ENCODE results near the gene WEE1.

The WEE1 gene

DNA sequence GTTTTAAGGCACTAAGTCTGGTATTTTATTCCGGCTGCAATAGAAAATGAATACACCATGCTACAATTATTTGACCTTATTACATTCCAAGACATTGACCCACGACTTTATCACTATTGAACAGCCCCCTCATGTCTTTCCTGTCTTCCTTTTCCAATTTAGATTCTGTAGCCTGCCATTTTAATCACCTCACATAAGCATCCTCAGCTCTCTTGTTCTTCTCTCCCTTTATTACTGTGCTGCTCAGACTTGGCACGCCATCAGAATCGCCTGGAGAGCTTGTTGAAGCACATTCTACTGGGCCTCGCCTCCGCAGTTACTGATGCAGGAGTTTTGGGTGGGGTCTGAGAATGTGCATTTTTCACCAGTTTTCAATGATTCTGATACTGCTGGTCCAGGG, 51.7 kb downstream of the WEE1 start:
- DNase-seq: no peak

DNA sequence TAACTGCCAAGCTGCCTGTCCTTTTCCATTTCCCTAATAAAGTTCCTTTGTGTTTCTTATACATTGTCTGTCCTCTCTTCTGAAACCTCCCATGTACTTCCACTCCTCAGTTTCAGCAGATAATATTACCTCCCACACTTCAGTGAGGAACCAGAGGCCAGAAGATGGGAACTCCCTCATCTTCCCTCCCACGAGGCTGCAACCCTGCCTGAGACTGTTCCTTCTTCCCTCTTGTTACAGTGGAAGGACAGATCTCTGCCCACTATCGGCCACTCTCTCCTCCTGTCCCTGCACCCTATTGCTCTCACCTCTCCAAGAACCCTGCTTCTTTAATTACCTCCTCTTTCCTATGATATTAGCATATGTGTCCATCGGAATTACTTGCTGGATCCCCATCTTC, 52.3 kb downstream of the WEE1 start:
- no peak for DNase-seq

GRCh38 chr11:9626496-9627394, 53.3 kb downstream of the WEE1 start:
- no peak for DNase-seq

DNA sequence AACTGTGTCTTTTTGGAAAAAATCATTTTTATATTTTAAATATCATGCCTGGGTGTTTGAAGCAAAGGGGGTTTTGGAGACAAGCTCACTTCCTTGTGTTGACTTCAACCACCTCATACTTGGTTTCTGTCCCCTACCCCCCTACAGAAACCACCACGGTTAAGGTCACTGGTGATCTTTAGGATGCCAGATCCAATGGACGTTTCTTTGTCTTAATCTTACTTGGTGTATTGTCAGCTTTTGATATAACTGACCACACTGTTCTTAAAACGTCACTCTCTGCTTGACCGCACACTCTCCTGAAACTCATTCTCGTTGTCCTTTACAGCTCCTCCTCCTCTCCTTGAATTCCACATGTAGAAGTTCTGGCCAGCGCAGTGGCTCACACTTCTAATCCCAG, 55.6 kb downstream of the WEE1 start:
- no peak for DNase-seq

DNA sequence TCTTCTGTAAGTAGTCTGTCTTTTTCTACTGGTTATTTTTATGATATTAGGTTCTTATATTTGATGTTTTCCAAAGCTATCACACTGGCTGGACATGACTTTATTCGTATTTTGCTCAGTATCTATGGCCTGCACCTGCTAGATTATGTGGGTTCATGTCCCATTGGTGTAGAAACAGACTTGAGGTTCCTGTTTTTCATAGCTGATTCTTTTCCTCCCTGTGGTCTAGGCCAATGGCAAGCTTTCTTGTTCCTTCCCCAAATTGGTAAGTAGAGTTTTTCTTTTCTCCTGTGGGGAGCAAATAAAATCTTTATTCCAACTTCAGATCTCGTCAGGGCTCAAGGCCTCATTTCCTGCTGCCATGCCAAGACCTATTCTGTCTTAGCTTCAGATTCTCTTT, 60.2 kb downstream of the WEE1 start:
- DNase-seq: no peak

GRCh38 chr11:9636691-9637090, 63.2 kb downstream of the WEE1 start:
- DNase-seq: no peak

- no peak for DNase-seq
Observed at GRCh38 chr11:9639099-9639498, 65.6 kb downstream of the WEE1 start.

All from cerebellar nuclear complex (tissue), 1 donor.